ENCODE results near the gene PIEZO1.

DNA sequence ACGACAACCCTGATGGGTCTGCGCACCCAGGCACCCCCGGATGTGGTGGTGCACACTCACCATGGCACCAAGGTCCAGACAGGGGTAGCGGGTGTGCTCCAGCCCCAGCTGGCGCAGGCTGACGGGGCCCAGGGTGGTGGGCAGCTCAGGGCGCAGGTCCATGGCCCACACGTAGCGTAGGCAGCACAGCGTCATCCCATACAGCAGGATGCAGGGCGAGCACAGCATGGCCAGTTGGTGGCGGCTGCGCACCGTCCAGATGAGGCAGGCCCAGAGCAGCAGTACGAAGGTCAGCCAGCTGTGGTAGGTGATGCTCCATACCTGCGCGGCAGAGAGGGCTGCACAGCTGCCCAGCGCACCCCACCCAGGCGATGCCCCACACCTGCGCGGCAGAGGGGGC, 48.9 kb downstream of the PIEZO1 start:
- TF ChIP-seq, protein P1, sequence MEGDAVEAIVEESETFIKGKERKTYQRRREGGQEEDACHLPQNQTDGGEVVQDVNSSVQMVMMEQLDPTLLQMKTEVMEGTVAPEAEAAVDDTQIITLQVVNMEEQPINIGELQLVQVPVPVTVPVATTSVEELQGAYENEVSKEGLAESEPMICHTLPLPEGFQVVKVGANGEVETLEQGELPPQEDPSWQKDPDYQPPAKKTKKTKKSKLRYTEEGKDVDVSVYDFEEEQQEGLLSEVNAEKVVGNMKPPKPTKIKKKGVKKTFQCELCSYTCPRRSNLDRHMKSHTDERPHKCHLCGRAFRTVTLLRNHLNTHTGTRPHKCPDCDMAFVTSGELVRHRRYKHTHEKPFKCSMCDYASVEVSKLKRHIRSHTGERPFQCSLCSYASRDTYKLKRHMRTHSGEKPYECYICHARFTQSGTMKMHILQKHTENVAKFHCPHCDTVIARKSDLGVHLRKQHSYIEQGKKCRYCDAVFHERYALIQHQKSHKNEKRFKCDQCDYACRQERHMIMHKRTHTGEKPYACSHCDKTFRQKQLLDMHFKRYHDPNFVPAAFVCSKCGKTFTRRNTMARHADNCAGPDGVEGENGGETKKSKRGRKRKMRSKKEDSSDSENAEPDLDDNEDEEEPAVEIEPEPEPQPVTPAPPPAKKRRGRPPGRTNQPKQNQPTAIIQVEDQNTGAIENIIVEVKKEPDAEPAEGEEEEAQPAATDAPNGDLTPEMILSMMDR (IDR thresholded peaks at IDR 0.05): no peak
- no peak for TF ChIP-seq POLR2A (IDR thresholded peaks at IDR 0.05)

All from lower leg skin (tissue), 3 donors.